GM21619 (cell line): ENCODE results near the gene TICRR.

Source experiments
- ATAC-seq: cut with Tn5 transposase; IDR thresholded peaks from one replicate; pipeline ENCODE4 v1.9.1; 2021; ENCODE audit not compliant: unreplicated experiment

The TICRR gene

DNA sequence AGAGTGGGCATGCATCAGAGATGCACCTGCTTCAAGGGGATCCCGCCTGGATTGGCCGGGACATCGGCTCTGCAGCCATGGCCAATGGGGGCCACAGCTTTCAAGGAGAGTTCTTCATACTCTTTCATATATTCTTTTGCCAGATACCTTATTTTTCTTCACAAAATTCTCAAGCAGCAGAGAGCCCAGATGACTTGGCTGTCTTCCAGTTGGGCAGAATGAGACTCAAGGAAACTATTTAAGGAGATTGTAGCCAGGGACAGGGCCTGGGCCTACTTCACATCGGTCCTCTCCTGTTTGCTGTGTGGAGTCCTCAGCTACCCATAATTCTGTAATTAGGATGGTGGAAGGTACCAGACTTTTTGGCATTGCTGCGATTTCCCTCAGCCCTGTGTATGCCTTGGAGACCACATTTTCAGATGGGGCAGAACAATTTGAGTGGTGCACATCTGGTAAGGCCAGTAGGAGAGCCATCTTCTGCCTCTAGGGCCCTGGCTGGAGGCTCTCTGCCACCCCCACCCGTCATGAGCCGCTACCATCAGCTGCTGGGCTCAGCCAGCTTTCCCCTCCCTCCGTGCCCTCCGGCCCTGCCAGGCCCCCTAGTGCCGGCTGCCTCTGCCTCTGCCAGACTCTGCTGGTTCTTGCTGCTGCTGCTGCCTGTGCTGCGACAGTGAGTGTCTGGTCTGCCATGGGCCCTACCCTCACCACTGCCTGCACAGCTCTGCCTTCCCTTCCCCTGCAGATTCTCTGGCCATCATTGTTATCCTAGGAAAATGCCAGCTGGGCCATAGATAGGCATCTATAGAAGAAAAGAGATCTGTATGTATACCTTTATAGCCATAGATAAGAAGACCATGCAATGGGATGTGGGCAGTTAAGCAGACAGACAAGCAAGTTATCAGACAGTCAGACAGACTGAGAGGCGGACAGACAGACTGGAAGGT lies 97.2 kb downstream of the TICRR start:
- ATAC-seq = no peak

DNA sequence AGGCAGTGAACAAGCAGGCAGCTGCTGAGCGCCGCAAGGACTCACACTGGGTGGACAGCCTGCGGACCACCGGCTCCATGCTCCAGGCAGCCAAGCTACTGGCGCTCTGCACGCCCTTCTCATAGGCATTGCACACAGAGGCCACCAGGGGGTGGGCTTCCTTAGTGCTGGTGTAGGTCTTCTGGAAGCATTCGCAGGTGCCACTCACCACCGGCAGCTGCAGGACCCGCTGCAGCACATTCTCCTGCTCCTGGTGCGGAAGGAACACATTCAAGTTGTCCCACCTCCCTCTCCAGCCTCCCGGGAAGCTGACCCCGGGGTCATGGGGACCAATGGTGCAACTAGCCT lies 97.9 kb downstream of the TICRR start:
- ATAC-seq = no peak

DNA sequence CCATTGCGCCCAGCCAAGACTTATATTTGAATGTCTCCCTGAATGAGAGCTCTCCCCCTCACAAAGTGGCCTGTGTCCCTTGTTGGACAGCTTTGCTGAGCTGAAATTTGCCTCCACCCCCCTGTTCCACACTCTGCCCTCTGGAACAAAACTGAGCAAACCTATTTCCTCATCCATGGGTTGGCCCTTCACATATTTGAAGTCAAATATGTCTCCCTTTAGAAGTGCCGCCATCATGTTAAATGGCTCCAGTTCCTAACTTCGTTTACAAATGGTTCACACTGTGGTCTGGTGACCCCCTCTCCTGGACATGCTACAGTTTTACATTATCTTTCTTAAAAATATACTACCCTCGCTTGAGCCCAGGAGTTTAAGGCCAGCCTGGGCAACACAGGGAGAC lies 99.3 kb downstream of the TICRR start:
- no peak for ATAC-seq

DNA sequence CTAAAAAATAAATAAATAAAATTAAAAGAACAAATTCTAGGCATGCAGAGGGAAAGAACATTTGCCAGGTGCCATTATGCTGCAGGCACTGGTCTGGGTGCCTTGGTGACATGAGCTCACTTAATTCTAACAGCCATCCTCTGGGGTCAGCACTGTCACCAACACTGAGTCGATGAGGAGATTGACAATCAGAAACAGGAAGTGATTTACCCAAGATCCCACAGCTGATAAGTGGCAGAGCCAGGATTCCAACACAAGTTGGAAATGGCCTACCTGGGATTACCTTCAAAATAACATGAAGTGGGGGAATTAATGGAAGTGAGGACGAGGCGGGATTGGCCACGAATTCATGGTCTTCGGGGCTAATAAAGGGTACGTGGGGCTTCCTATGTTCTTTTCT lies 100.3 kb downstream of the TICRR start:
- ATAC-seq = no peak

DNA sequence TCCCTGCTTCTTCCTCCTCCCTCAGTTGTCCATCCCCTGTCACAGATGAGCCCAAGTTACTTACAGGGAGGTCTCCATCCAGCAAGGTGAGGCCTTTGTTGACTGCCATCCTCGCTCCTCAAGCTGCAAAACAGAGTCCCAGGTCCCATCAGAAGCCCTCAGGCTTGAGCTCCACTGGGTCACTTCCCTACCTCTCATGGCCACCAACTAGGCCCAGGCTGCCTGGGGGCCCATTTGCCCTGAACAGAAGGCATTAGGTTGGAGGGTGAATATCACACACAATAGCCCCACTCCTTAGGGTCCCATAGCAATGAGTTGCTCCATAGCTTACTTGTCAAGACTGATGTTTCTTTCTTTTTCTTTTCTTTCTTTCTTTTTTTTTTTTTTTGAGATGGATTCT lies 102.1 kb downstream of the TICRR start:
- no peak for ATAC-seq
